Activated naive CD4-positive, alpha-beta T cell treated with anti-CD3 and anti-CD28 coated beads, Interleukin-2, amount 10 ng/mL, durations not matched to agents 7 days and 5 days (primary cell): ENCODE measurements around the gene LAPTM5.
A peak's percentile ranks its signal among the peaks of the same experiment; 100 is the strongest.

ENCODE experiments used
- CTCF ChIA-PET: fragments of 350-600 bp; sonication (Branson Sonifier 250); formaldehyde crosslinking; loops from one replicate; lab custom pipeline; 2021; ENCODE audit warnings: antibody characterized with exemption; lab: Charles Lee
- DNase-seq: peaks from one replicate; pipeline ENCODE4 v3.0.0-alpha.2; 2020
- H3K27ac Mint-ChIP-seq: one replicate; pipeline ENCODE4 v1.8.0; 2021; ENCODE audit warnings: mild to moderate bottlenecking, moderate library complexity, mixed read lengths
- H3K27me3 Mint-ChIP-seq: one replicate; pipeline ENCODE4 v1.8.0; 2021; ENCODE audit warnings: mild to moderate bottlenecking, mixed read lengths
- H3K36me3 Mint-ChIP-seq: one replicate; pipeline ENCODE4 v1.8.0; 2021; ENCODE audit warnings: mixed read lengths
- H3K4me1 Mint-ChIP-seq: one replicate; pipeline ENCODE4 v1.8.0; 2021; ENCODE audit warnings: mixed read lengths
- H3K4me3 Mint-ChIP-seq: one replicate; pipeline ENCODE4 v1.8.0; 2021; ENCODE audit warnings: mild to moderate bottlenecking, moderate library complexity, mixed read lengths
- H3K9me3 Mint-ChIP-seq: one replicate; pipeline ENCODE4 v1.8.0; 2021; ENCODE audit warnings: mixed read lengths

LAPTM5 gene

DNA sequence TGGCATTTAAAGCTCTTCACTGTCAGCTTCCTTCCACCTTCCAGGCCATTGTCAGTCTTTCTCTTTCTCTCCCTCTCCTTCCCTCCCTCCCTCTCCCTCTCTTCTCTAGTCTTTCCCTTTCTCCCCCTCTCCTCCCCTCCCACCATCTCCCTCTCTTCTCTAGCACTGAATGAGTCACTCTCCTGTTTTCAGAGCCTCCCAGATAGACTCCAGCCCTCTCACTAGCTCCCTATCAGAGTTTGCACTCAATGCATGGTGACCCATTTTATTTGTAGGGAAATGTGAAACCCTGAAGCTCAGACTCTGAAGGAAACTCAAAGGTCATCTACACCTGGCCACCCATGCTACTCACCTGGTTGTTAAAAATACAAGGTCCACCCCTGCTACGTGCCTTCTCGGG is 29.8 kb downstream of the LAPTM5 start:
- no peak for DNase-seq
- Mint-ChIP-seq H3K4me3 (no peak overlapping the region), H3K27ac (peak overlapping the region; percentile 38), H3K4me1 (peaks cover 3% of the 10 kb centered on the region), H3K27me3 (peaks cover 3% of the 10 kb centered on the region), H3K9me3 (no peaks in the 10 kb centered on the region), H3K36me3 (peaks cover 9% of the 10 kb centered on the region)
- CTCF ChIA-PET = interaction anchor here (0.8 to 11.4 kb wide), 3 partner anchors 8 to 74 kb away, joined by 4 to 465 read pairs (median 38); no protein-coding TSS in a partner anchor

DNA sequence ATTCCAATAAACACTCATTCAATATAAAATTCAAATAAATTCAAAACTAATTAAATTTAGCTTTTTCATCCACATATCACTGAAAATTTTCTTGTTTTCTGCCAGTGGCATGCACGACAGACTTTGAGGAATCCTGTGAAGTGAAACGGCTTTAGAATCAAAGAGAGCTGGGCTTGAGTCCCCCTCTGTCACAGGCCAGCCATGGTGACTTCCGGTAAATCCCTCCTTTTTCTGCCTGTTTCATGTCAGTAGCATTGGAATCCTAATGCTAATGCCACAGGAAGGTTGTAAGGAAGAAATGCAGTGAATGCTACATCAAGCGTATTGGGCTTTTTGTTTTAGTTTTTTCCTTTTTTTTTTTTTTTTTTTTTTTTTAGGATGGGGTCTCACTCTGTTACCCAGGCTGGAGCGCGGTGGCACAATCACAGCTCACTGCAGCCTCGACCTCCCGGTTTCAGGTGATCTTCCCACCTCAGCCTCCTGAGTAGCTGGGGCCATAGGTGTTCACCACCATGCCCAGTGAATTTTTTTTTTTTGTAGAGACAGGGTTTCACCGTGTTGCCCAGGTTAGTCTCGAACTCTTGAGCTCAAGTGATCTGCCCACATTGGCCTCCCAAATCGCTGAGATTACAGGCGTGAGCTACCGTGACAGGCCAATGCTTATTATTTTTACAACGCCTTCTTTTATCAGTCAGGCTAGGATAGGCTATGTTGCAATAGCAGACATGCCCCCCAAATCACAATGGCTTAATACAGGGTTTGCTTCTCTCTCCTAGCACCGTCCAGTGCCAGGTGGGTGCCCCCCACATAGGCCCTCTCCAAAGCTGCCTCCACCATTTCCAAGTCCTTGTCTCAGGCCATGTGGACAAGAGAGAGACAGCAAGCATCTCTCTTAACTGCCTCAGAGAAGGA is 30.5 kb downstream of the LAPTM5 start:
- no peak overlapping the region for H3K4me3 Mint-ChIP-seq
- no peaks in the 10 kb centered on the region for H3K4me1 Mint-ChIP-seq
- DNase-seq = no peak
- CTCF ChIA-PET = interaction anchor here (0.8 to 11.4 kb wide), 6 partner anchors 7 to 74 kb away, joined by 3 to 465 read pairs (median 21); no protein-coding TSS in a partner anchor
- H3K36me3 Mint-ChIP-seq = peaks cover 3% of the 10 kb centered on the region
- peak overlapping the region; percentile 11 for H3K27ac Mint-ChIP-seq
- H3K27me3 Mint-ChIP-seq = peaks cover 3% of the 10 kb centered on the region
- H3K9me3 Mint-ChIP-seq = no peaks in the 10 kb centered on the region

DNA sequence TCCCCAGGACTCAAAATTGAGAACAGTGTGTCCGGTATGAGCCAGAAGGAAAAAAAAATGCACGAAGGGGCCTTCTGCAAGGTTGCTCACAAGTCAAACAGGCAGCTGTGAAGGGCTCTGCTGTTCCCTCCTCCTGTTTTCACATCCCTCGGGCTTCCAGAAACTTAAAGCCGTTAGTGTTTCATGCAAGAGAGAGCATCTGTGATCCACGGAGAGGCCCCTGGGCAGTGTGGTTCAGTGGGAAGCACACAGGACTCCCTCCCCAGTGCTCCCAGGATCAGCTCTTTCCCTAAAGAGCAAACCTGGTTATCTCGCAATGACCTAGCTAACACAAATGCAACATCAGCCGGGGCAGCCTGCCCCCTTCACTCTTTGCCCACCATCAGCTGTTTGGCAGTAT is 31.3 kb downstream of the LAPTM5 start:
- H3K36me3 Mint-ChIP-seq = peaks cover 3% of the 10 kb centered on the region
- H3K27ac Mint-ChIP-seq = no peak overlapping the region
- H3K4me1 Mint-ChIP-seq = no peaks in the 10 kb centered on the region
- CTCF ChIA-PET = interaction anchor here (1.1 to 11.4 kb wide), 4 partner anchors 17 to 52 kb away, joined by 3 to 465 read pairs (median 40); no protein-coding TSS in a partner anchor
- H3K9me3 Mint-ChIP-seq = no peaks in the 10 kb centered on the region
- H3K27me3 Mint-ChIP-seq = no peaks in the 10 kb centered on the region
- H3K4me3 Mint-ChIP-seq = no peak overlapping the region
- no peak for DNase-seq

DNA sequence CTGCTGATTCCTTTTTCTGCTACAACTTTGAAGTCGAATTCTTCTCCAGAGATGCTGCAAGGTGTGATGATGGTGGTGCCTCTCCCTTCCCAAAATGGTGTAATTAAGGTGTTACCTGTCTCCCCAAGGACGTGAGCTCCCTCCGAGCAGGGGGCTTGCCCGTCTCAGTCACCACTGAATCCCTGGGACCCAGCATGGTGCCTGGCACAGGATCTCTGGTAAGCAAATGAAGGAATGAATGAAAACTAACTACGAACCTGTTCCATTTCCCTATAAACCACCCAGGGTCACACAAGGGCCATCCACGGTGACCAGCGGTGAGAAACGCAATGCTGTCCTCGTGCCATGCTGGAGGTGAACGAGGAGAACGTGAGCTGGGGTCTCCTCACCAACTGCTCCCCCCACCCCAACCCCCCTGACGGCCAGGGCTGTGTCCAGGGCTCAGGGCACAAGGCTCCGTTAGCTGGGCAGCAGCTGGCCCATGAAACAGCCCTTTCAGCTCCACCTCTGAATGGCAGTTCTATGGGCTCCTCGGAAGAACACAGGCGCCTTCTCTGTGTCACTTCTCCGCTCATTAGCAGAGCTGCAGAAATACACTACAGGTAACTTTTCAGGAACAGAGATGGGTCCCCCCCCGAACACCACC is 32.0 kb downstream of the LAPTM5 start:
- Mint-ChIP-seq H3K9me3 (no peaks in the 10 kb centered on the region), H3K4me3 (no peak overlapping the region), H3K27me3 (no peaks in the 10 kb centered on the region), H3K36me3 (no peaks in the 10 kb centered on the region), H3K4me1 (peaks cover 3% of the 10 kb centered on the region), H3K27ac (no peak overlapping the region)
- CTCF ChIA-PET = interaction anchor here (1.1 to 11.4 kb wide), 4 partner anchors 18 to 53 kb away, joined by 3 to 465 read pairs (median 41); no protein-coding TSS in a partner anchor
- DNase-seq = no peak

DNA sequence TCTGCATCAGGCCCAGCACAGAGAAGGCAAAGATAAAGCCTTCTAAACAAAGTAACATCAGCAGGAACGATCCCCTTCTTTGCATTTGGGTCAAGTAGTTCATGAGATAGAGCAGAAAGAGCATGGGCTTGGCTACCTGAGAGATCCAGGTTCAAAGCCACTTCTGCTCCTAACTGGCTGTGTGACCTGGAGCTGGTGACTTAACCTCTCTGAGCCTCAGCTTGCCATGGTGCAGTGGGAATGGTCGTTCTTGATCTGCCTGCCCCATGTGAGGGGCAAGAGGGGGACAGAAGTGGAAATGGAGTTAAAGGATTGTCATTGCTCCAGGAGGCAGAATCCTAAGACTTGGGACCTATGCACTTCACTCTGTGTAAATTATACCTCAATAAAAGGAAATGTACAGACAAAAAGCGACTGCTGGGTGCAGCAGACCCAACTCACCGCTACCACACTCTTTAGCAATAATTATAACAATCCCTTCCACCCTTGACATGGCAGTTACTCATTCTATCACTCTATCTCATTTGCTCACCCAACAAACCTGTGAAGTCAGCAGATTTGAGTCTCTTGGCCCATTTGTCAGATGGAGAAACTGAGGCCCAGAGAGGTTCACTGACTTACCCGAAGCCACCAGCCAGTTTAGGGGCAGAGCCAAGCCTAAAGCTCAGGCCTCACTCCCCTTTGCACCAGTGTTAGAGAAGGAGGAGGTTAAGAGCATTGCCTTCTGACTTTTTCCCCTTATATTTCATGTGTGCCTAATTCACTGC is 32.7 kb downstream of the LAPTM5 start:
- Mint-ChIP-seq H3K27me3 (no peaks in the 10 kb centered on the region), H3K9me3 (no peaks in the 10 kb centered on the region), H3K4me1 (peaks cover 9% of the 10 kb centered on the region), H3K4me3 (no peak overlapping the region), H3K27ac (no peak overlapping the region), H3K36me3 (no peaks in the 10 kb centered on the region)
- DNase-seq = no peak
- CTCF ChIA-PET = interaction anchor here (0.8 to 11.4 kb wide), 5 partner anchors 12 to 53 kb away, joined by 3 to 465 read pairs (median 4); partner anchors contain the start of gene LAPTM5

DNA sequence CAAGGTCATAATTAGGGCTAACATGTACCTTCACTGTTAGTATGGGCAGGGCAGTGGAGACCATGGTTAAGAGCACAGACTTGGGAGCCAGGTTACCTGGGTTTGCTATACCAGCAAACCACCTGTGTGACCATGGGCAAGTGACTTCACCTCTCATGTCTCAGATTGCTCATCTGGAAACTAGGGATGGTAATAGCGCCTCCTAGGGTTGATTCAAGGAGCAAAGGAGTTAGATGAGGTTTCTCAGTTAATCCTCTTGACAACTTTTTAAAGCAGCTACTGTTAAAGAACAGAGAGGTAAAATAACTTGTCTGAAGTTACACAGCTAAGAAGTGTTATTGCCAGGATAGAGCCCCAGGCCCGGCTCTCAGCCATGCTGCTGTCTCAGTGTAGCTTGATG is 33.4 kb downstream of the LAPTM5 start:
- Mint-ChIP-seq H3K27me3 (no peaks in the 10 kb centered on the region), H3K27ac (no peak overlapping the region), H3K4me1 (peaks cover 16% of the 10 kb centered on the region), H3K9me3 (no peaks in the 10 kb centered on the region), H3K4me3 (no peak overlapping the region), H3K36me3 (no peaks in the 10 kb centered on the region)
- CTCF ChIA-PET = interaction anchor here (0.8 to 11.4 kb wide), 5 partner anchors 13 to 62 kb away, joined by 3 to 465 read pairs (median 4); partner anchors contain the start of gene LAPTM5
- no peak for DNase-seq

DNA sequence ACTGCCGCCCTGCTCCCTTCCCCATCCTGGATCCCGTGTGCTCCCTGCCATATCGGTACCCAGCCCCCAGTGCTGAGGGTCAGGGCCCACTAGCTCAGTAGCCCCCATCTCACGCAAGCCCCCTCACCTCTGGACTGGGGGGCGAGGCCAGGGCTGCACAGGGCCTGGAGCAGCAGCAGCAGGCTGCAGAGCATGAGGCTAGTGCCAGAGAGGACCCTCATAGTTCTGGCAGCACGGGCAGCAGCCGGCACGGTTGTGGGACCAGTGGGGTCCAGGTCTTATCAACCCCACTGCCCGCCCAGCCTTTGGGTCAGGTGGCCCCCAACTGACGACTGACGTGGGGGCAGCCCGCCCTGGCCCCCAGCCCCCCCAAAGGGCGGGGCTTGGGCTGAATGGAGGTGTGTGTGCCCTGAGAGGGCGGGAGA is 34.2 kb downstream of the LAPTM5 start, which contains the start of gene MATN1:
MATN1 (minus strand) TSS at position 255 of the 425 bp plus-strand sequence; CDS start at position 221, 34 bp downstream.
- Mint-ChIP-seq H3K4me3 (no peak within 1 kb of the TSS), H3K36me3 (no peaks in the 10 kb centered on the region), H3K27ac (no peak within 1 kb of the TSS)

DNA sequence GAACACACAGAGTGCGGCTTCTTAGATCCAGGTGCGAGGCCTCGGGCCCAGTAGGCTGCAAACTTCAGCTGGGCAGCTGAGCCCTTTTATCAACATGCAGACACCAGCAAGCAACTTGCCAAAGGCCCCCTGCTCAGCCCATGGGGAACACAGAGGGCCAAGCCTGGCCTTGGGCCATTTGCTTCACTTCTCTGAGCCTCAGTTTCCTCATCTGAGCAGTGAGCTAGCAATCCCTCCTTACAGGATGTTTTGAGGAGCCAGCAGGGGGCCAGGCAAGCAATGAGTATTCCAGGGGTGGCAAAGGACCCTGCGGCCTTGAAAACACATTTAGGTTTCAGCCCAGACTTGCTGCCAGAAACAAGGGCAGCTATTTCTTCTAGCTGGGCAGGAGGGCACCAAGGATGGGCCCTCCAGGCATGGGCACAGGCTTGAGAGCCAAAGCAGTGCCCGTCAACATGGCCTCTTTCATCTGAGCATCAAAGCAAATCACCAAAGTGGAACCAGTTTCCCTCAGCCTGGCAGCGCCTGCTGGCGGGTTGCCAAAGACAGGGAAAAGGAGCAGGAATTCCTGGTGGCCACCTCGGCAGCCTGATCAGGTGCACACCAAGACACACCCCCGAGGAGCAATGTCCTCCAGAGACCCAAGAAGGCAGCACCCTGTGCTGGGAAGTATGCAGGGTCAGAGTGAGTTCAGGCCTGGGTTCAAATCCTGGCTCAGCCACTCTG is 35.6 kb downstream of the LAPTM5 start:
- Mint-ChIP-seq H3K9me3 (no peaks in the 10 kb centered on the region), H3K4me3 (no peak overlapping the region), H3K27me3 (peaks cover 3% of the 10 kb centered on the region), H3K36me3 (no peaks in the 10 kb centered on the region), H3K4me1 (peaks cover 22% of the 10 kb centered on the region), H3K27ac (no peak overlapping the region)
- no peak for DNase-seq
- CTCF ChIA-PET = interaction anchor here (1.2 to 11.4 kb wide), 6 partner anchors 7 to 221 kb away, joined by 3 to 465 read pairs (median 37); no protein-coding TSS in a partner anchor

More for the DNA sequence above, 34.2 kb downstream of the LAPTM5 start, which contains the start of gene MATN1:
- no peak for DNase-seq
- CTCF ChIA-PET = interaction anchor here (0.8 to 11.4 kb wide), 3 partner anchors 20 to 63 kb away, joined by 3 to 465 read pairs (median 78); no protein-coding TSS in a partner anchor
- H3K9me3 Mint-ChIP-seq = no peaks in the 10 kb centered on the region
- H3K27me3 Mint-ChIP-seq = no peaks in the 10 kb centered on the region
- H3K4me1 Mint-ChIP-seq = peaks cover 16% of the 10 kb centered on the region

DNA sequence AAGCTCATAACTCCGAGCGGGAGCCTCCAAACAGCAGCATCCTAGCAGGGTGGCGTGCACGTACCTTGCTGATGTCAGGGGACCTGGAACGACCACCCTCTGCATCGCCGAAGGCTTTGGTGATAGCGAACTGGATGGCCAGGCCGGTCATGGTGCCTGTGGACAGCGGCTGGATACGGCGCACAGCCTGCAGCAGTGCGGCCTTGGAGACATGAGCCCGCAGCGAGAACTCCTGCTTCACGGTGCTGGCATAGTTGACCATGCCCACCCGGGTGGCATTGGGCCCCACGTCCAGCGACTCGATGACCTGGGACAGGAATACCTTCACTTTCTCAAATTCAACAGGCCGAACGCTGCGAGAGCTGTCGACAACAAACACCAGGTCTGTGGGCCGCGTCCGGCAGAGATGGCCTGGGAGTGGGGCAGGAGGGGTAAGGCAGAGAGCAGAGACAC is 36.2 kb downstream of the LAPTM5 start:
- no peak overlapping the region for H3K4me3 Mint-ChIP-seq
- peaks cover 3% of the 10 kb centered on the region for H3K27me3 Mint-ChIP-seq
- H3K27ac Mint-ChIP-seq = no peak overlapping the region
- no peaks in the 10 kb centered on the region for H3K36me3 Mint-ChIP-seq
- no peak for DNase-seq
- H3K9me3 Mint-ChIP-seq = no peaks in the 10 kb centered on the region
- peaks cover 22% of the 10 kb centered on the region for H3K4me1 Mint-ChIP-seq
- CTCF ChIA-PET = interaction anchor here (0.6 to 11.4 kb wide), 10 partner anchors 8 to 204 kb away, joined by 3 to 465 read pairs (median 18); partner anchors contain the start of gene LAPTM5

DNA sequence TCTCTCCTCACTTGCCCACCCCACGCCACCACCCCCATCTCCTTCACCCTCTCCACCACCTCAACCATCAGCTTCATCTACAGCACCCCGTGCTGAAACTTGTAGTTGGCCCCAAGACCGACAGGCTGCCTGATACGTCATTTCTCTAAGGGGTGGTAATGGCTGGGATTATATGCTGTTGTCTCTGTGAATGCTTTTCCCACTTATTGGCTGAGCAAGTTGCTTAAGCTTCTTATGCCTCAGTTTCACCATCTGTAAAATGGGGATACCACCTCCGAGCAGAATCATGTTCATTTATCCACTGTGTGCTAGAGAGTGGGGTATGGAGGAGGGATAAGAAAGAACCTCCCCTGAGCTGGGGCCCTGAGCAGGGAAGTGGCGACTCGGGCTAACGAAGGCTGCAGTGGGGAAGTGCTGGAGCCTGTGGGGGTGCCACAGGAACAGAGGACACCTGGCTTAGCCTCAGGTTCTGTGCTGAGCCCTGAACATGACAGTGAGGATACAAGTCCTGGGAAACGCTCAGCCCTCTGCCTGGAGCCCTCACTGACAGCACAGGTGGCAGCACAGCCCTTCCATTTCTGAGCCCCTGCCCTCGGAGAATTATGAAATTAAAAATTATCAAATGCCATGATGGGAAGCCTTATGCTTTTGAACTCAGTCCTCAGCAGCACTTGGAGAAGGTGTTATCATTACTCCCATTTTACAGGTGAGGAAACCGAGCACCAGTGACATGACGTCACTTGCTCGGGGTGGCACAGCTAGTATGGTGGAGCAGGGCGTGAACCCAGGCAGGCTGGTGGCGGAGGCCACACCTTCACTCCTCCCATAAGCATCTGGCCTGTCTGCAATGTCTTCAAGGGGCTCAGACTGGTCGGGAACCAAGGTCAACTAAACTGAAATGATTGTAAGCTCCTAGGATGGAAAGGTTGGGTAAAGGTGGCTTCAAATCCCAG is 37.0 kb downstream of the LAPTM5 start:
- H3K27ac Mint-ChIP-seq = peak overlapping the region; percentile 55
- peaks cover 22% of the 10 kb centered on the region for H3K4me1 Mint-ChIP-seq
- H3K9me3 Mint-ChIP-seq = peaks cover 8% of the 10 kb centered on the region
- H3K27me3 Mint-ChIP-seq = peaks cover 3% of the 10 kb centered on the region
- no peak for DNase-seq
- H3K4me3 Mint-ChIP-seq = no peak overlapping the region
- CTCF ChIA-PET = interaction anchor here (0.6 to 11.4 kb wide), 20 partner anchors 8 to 876 kb away, joined by 3 to 465 read pairs (median 6); partner anchors contain the start of gene LAPTM5
- H3K36me3 Mint-ChIP-seq = no peaks in the 10 kb centered on the region

DNA sequence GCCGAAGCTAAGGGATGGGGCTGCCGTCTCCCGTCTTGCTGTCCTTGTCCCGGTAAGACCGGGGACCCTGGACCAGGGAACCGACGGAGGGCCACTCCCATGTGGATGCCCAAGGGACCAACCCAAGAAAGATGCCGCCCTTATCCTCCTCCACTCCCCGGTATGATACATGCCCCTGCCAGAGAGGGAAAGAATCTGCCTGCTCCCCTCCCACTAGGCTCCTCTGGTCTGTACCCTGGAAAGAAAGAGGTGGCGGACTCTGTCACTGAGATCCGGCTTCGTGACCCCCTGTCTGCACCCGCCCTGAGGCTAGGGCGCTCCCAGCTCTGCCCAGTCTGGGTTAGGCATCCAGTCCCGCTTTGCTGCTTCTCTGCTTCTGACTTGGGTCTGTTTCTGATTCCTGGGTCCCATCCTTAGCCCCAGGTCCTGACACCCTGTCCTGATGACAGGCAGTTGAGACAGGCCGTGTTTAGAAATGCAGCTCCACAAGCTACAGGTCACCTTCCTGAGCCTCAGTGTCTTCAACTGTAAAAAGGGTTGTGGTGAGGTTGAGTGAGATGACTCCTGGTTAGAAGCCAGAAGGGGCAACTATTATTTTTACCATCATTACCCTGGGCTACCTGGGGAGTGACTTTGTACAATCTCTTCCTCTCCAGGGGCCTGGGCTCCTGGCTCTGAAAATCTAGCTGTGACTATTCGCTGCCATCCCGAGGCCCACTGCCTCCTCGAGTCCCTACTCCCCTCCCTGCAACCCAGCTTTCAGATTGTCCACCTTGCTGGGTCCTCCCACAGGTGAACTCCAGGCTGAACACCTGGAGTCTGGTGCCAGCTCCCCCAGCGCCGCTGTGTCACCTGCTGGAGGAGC is 37.9 kb downstream of the LAPTM5 start:
- H3K27ac Mint-ChIP-seq = peak overlapping the region; percentile 99
- no peak for DNase-seq
- H3K36me3 Mint-ChIP-seq = no peaks in the 10 kb centered on the region
- H3K4me3 Mint-ChIP-seq = peak overlapping the region; percentile 92
- peaks cover 7% of the 10 kb centered on the region for H3K27me3 Mint-ChIP-seq
- peaks cover 12% of the 10 kb centered on the region for H3K9me3 Mint-ChIP-seq
- CTCF ChIA-PET = interaction anchor here (0.6 to 11.4 kb wide), 21 partner anchors 9 to 1798 kb away, joined by 3 to 465 read pairs (median 6); partner anchors contain the start of gene LAPTM5
- peaks cover 22% of the 10 kb centered on the region for H3K4me1 Mint-ChIP-seq
